ENCODE data around the gene ATP1A3.
"Not testable (repeated sequence)": the region's sequence is repeated elsewhere in the genome, so short reads cannot be mapped to it uniquely, and the experiment has no call there.

ATP1A3 gene

DNA sequence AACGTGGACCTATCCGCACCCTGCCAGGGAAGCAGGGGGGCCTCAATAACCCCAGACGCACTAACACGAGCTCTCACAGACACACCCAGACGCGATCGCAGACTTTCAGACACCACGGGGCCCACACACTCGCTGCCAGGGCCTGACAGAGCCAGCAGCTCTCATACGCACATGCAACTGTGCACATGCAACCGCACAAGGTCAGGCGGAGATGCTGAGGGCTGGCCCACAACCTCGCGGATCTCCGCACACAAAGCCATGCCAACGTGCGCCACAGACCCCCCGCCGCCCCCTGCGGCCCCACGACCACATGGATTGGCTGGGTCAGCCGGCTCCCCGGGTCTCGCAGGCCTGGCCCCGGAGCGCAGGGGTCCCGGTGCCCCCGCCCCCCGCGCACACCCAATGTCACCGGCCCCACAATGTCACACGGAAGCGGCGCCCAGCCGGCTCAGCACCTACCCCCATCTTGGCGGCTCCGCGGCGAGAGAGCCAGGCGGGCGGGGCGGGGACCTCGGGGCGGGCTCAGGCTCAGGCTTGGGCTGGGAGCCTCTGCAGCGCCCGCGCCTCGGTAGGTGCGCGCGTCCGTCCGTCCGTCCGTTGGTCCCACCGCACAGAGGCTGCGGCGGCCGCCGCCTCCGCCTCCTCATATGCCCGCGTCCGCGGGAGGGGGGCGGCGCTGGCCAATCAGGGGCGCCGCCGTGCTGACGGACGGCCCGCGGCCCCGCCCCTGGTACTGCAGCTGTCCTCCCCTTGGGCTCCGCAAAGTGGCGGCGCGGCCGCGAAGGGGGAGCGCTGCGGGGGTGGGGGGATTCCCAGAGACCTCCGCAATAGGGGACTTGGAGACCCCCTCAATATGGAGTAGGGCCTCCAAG lies at the start of gene ATP1A3:
Gene ATP1A3, minus strand, starts transcription at position 619 of the 872 bp plus-strand sequence. Its CDS starts 154 bp downstream, at position 465.
- peak; percentile 75 for DNase-seq

- no peak for DNase-seq
These were observed 48.6 kb upstream of the ATP1A3 start for GRCh38 chr19:42042455-42043170.

DNA sequence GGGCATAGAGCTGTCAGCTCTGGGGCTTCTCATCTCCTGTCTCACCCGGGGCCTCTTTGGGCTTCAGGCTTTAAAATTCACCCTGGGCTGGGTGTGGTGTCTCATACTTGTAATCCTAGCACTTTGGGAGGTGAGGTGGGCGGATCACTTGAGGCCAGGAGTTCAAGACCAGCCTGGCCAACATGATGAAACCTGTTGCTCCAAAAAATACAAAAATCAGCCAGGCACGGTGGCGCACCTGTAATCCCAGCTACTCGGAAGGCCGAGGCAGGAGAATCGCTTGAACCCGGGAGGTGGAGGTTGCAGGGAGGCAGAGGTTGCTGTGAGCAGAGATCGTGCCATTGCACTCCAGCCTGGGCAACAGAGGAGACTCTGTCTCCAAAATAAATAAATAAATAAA lies 46.5 kb upstream of the ATP1A3 start:
- DNase-seq, result not testable (repeated sequence)

DNA sequence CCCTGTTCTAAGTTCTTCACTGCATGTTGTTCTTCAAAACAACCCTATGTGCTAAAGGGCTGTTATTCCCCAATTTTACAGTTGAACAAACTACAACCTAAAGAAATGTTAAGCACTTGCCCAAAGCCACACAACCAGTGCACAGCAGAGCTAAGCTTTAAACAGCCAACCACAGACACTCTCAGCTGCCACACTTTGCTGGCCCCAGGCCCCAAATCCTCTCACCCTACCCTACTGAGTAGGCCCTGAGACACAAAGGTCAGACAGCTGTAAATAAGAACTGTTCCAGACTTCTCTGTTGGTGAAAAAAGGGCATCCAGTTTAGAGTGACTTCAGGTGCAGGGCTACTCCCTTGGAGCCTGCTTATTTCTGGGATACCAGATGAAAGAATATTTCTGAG lies 46.0 kb upstream of the ATP1A3 start:
- no peak for DNase-seq

DNA sequence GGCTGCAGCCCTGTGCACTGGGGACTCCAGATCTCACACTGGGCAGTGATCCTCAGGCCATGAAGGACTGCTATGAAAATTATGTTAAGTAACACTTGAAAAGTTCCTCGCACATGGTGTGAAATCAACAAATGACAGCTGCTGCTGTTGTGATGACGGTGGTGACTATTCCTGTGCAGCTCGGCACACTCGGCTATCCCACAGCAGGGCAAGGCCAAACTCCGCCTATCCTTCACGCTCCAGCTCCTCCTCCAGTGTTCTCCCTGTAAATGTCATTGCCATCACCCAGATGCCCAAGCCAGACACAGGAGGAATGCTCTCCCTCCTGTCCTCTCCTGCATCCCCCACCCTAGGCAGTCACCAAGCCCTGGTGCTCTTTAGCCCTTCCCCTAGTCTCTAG lies 44.6 kb upstream of the ATP1A3 start:
- no peak for DNase-seq

DNA sequence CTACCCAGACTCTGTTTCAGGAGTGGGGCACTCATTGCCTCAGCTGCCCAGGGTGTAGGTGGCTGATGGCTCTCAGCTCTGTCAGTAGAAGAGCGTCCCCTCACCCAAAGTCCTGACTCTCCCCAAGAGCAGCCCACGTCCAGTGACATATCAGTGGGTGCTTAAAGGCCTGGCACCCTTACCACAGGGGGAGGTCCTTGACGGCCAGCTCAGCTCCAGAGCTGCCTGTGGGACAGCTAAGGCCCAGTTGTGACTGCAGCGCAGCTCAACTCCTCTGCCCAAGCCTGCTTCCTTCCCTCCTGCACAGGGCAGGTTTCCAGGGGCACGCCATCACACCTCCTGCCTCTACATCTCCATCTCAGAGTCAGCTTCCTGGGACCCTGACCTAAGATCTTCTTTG lies 43.6 kb upstream of the ATP1A3 start:
- no peak for DNase-seq

GRCh38 chr19:42034640-42035391 lies 40.8 kb upstream of the ATP1A3 start:
- DNase-seq, result peak; percentile 79

DNA sequence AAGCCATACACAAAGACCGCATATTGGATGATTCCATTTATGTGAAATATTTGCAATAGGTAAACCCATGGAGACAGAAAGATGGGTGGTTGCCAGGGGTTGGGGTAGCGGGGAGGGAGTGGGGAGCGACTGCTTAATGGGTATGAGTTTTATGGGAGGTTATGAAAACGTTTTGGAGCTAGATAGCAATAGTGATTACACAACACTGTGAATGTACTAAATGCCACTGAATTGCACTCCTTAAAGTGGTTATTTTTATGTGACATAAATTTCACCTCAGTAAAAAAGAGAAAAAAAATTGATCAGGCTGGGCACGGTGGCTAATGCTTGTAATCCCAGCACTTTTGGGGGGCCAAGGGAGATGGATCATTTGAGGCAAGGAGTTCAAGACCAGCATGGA lies 39.4 kb upstream of the ATP1A3 start:
- DNase-seq, result no peak

- no peak for DNase-seq
These were observed 38.4 kb upstream of the ATP1A3 start for GRCh38 chr19:42032431-42032830.

DNA sequence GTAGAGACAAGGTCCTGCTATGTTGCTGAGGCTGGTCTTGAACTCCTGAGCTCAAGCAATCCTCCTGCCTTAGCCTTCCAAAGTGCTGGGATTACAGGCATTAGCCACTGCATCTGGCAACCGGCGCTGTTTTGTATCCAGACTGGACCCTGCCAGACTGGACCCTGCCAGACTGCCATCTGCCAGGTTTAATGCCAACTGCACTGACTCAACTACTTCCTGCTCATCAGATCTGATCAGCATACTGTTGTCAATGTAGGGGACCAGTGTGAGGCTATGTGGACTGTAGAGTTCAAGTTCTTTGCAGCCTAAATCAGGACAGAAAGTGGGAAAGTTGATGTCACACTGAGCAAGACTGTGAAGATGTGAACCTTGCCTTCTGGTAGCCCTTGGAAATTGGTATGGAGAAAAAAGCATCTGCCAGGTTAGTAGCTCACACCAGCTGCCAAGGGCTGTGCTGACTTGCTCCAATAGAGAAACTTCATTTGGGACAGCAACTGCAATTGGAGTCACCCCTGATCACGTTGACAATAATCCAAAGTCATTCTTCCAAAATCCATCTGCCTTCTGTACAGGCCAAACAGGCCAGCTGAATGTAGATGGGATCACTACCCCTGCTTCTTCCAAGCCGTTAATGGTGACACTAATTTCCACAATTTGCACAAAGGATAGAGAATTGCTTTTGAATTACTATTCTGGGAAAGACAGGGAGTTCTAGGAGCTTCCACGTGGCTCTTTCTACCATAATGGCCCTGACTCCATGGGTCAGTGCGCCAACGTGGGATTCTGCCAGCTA lies 36.8 kb upstream of the ATP1A3 start:
- no peak for DNase-seq

GRCh38 chr19:42028304-42029216 lies 34.5 kb upstream of the ATP1A3 start:
- DNase-seq, result peak; percentile 78

GRCh38 chr19:42024622-42025111 lies 30.6 kb upstream of the ATP1A3 start:
- DNase-seq, result no peak

DNA sequence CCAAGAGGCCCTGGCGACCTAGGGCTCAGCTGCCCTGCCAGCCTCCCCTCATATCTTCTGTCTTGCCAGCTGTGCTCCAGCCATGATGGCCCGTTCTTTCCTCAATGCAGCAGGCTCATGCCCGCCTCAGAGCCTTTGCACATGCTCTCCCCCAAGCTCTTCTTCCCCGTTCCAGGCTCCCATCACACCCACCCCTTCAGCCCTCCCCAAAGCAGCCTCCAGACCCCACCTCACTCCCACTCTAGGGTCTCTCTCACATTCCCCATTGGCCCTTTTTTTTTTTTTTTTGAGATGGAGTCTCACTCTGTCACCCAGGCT lies 29.9 kb upstream of the ATP1A3 start:
- DNase-seq, result no peak

DNA sequence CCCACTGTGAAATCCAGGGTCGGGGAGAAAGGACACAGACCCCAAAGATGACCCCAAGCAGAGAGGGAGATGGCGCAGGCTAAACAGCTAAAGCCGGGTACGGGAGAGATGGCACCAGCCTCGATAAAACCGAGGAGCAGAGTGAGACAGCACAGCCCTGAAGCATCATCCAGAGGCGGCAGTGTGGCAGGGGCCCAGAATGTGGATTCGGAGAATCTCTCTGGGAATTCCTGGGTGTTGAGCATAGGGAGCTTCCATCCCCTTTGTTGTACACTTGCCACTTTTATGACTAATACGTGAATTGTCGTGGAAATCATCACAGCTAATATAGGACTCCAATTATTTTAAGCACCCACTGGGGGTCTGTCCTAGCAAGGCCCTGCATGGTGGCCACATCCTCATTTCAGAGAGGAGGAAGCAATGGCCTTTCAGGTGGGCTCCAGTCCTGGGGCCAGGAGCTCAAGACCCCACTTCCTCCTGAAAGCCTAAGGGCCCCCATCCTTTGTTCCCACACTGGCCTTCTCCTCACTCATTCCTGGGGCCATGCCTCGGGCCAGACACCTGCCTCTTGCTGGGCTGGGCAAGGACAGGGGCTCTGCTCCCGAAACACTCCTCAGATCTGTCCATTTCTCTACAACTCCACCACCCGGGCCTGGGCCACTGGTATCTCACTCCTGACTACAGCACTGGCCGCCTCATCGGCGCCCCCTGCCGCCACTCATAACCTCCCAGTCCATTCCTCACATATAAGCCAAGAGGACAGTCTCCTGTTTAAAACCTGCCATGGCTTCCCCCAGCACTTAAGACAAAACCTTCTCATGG lies 29.3 kb upstream of the ATP1A3 start:
- peak; percentile 58 for DNase-seq

DNA sequence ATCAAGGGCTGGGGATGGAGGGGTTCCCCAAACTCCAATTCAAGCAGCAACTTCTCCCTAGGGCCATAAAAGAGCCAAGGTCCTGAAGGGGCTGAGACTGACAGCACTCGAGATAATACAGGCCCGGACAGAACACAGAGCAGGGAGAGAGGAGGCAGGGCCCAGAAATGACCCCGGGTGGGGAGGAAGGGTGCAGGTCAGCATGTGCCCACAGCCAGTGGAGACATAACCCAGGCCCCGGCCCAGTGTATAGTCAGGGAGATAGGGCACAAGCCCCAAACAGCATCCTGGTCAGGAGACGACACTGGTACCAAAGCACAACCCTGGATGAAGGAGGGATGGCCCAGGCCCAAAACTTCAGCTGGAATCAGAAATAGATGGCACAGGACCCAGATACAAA lies 28.6 kb upstream of the ATP1A3 start:
- DNase-seq, result no peak

- no peak for DNase-seq
These were observed 27.2 kb upstream of the ATP1A3 start for GRCh38 chr19:42021185-42021584.

DNA sequence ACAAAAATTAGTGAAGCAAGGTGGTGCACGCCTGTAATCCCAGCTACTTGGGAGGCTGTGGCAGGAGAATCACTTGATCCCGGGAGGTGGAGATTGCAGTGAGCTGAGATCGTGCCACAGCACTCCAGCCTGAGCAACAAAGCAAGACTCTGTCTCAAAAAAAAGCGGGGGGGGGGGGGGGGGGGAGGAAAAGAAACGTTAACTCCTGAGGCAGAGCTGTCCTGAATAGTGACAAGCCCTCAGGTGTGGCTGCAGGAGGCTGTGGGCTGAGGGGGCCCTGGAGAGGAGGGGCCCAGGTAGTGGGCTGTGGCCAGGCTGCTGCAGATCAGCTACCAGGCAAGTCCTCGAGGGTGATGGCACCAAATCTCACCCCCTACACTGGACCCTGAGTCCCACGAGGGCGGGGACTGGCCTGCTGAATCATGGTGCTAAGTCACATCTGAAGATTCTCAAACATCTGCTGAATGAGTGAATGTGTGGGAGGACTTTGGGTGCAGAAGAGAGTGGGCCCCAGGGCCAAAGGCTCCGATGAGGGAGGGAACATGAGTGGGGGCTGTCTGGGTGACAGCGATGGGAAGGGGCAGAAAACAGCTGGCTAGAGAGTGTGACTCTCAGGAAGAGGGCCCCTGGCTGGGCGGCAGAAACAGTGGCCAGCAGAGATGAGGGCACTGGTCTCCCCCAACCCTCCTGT lies 24.6 kb upstream of the ATP1A3 start:
- DNase-seq, result no peak

DNA sequence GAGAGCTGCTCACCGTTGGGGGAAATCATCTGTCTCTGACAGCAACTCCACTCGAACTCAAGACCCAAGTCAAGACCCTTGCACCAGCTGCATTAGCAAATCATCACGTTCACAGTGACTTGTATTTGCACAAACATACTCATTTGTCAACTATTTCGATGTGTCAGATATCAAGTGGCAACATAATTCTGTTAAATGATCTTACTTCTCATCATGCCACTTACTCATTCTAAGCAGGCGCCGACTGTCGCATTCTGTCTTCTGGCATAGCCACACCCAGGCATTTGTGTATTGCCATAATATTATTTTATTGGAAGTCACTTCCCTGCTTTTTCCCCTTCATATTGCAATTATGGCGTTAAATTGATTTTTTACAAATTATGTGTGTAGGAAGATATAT lies 23.0 kb upstream of the ATP1A3 start:
- DNase-seq, result no peak

DNA sequence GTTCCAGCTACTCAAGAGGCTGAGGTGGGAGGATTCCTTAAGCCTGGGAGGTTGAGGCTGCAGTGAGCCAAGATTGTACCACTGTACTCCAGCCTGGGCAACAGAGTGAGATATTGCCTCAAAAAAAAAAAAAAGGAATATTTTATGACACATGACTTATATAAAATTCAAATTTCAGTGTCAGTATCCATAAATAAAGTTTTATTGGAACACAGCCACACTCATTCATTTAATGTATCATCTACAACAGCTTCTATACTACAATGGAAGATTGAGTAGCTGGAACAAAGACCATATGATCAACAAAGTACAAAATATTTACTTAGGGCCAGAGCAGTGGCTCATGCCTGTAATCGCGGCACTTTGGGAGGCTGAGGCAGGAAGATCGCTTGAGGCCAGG lies 18.7 kb upstream of the ATP1A3 start:
- not testable (repeated sequence) for DNase-seq

Data from stimulated activated CD8-positive, alpha-beta memory T cell treated with anti-CD3 and anti-CD28 coated beads, Interleukin-4, amount 100 ng/mL, for 48 hours (primary cell).